HepG2 (cell line): Measurements from ENCODE around the gene RPL23. TPM values are rescaled to one million over a fixed set of nuclear protein-coding genes. Genes with fewer than 3 reads are reported as not detected.

ENCODE experiments used
- ARNT ChIP-seq: fragments of 450-650 bp; IDR thresholded peaks from 2 replicates; pipeline ENCODE4 v1.6.1; 2017
- ASH2L ChIP-seq: fragments of 300-600, 200-600 bp; sonication (generic); IDR thresholded peaks from 2 replicates; pipeline ENCODE4 v1.7.0; 2017; ENCODE audit warnings: low read depth, mild to moderate bottlenecking, moderate library complexity, mixed read lengths, low read length; ENCODE audit not compliant: insufficient read length
- FIP1L1 ChIP-seq: fragments of 200-400 bp; formaldehyde crosslinking; IDR thresholded peaks from 2 replicates; pipeline ENCODE4 v1.6.1; 2018; ENCODE audit warnings: low read depth, mild to moderate bottlenecking, low read length, moderate library complexity, borderline replicate concordance; ENCODE audit not compliant: insufficient read depth
- HDAC1 ChIP-seq: sonication (generic); formaldehyde crosslinking; IDR thresholded peaks from 2 replicates; pipeline ENCODE4 v1.5.1; 2020; ENCODE audit warnings: mild to moderate bottlenecking, missing genetic modification reagents
- IKZF1 ChIP-seq: fragments of 450-650 bp; IDR thresholded peaks from 2 replicates; pipeline ENCODE4 v1.7.1; 2016
- KAT7 ChIP-seq: IDR thresholded peaks from 2 replicates; pipeline ENCODE4 v1.6.1; 2018; ENCODE audit warnings: borderline replicate concordance, missing compliant biosample characterization
- NFKB2 ChIP-seq: sonication (generic); formaldehyde crosslinking; IDR thresholded peaks from 2 replicates; pipeline ENCODE4 v1.4.0; 2020; ENCODE audit warnings: missing genetic modification reagents, borderline replicate concordance
- NR2F6 ChIP-seq, 2 experiments: IDR thresholded peaks; 2 replicates each; pipeline ENCODE4 v1.6.1; 2016; ENCODE audit warnings: antibody characterized with exemption in 1 of 2, mild to moderate bottlenecking in 1 of 2
- PHF8 ChIP-seq: sonication (generic); formaldehyde crosslinking; IDR thresholded peaks from 2 replicates; pipeline ENCODE4 v1.5.0; 2020; ENCODE audit warnings: missing genetic modification reagents
- POLR2A ChIP-seq, 2 experiments: IDR thresholded peaks; 2 replicates each; pipeline ENCODE4 v1.6.1; 2011; ENCODE audit warnings: low read depth in 2 of 2, low read length in 2 of 2, mild to moderate bottlenecking in 1 of 2, moderate library complexity in 1 of 2; ENCODE audit not compliant: insufficient read depth in 1 of 2
- ZNF224 ChIP-seq: sonication (generic); formaldehyde crosslinking; IDR thresholded peaks from 2 replicates; pipeline ENCODE4 v1.5.0; 2020; ENCODE audit warnings: mild to moderate bottlenecking, missing genetic modification reagents
- ZNF317 ChIP-seq: sonication (generic); formaldehyde crosslinking; IDR thresholded peaks from 2 replicates; pipeline ENCODE4 v1.5.0; 2020; ENCODE audit warnings: mild to moderate bottlenecking, missing genetic modification reagents
- ZNF619 ChIP-seq: sonication (generic); formaldehyde crosslinking; IDR thresholded peaks from 2 replicates; pipeline ENCODE4 v1.4.0; 2020; ENCODE audit warnings: mild to moderate bottlenecking, missing genetic modification reagents
- ZNF709 ChIP-seq: sonication (generic); formaldehyde crosslinking; IDR thresholded peaks from 2 replicates; pipeline ENCODE4 v1.5.0; 2020; ENCODE audit warnings: mild to moderate bottlenecking, missing genetic modification reagents
- ZNF781 ChIP-seq: sonication (generic); formaldehyde crosslinking; IDR thresholded peaks from 2 replicates; pipeline ENCODE4 v1.5.1; 2020; ENCODE audit warnings: borderline replicate concordance, mild to moderate bottlenecking, missing genetic modification reagents; ENCODE audit errors: not compliant biosample characterization
- ZNF83 ChIP-seq: sonication (generic); formaldehyde crosslinking; IDR thresholded peaks from 2 replicates; pipeline ENCODE4 v1.4.0; 2020; ENCODE audit warnings: missing genetic modification reagents, mild to moderate bottlenecking, borderline replicate concordance
- polyA plus RNA-seq, 8 experiments: library from polyadenylated mRNA; depleted of rRNA in 3 of 8; stranded (reverse) in 7 of 8; unstranded in 1 of 8; fragments of >200 nt; fragmentation: Illumina TruSeq in 4 of 8; extraction: Trizol in 4 of 8; gene quantifications; 2 replicates each; pipeline versions ENCODE4 v1.2.1 to v1.2.3, GENCODE V29; 2011 to 2016; ENCODE audit warnings: low read depth in 4 of 8, missing spikeins in 1 of 8, mixed read lengths in 1 of 8; ENCODE audit not compliant: insufficient read depth in 1 of 8
- total RNA-seq, 5 experiments: library from RNA; depleted of rRNA; stranded (reverse); fragments of >200 nt; fragmentation: Illumina TruSeq; extraction: Trizol; gene quantifications; 2 replicates each; pipeline ENCODE4 v1.2.3, GENCODE V29; 2016; ENCODE audit warnings: low read depth in 1 of 5
- TF ChIP-seq, protein P1 (sequence below): sonication (generic); formaldehyde crosslinking; IDR thresholded peaks from 2 replicates; pipeline ENCODE4 v1.4.0; 2020; ENCODE audit warnings: mild to moderate bottlenecking, missing genetic modification reagents
- TF ChIP-seq, protein P2 (sequence below): sonication (generic); formaldehyde crosslinking; IDR thresholded peaks from 2 replicates; pipeline ENCODE4 v1.8.0; 2022; ENCODE audit warnings: mild to moderate bottlenecking, missing genetic modification reagents, moderate library complexity
- TF ChIP-seq, protein P3 (sequence below): sonication (generic); formaldehyde crosslinking; IDR thresholded peaks from 2 replicates; pipeline ENCODE4 v1.4.0; 2020; ENCODE audit warnings: mild to moderate bottlenecking, missing genetic modification reagents

RPL23 gene
- total and polyA plus RNA-seq, 2 of the 13 experiments (the other 11 are each of a cell fraction or from before 2014, with no cell fraction given) = 2,790 to 4,860 TPM

DNA sequence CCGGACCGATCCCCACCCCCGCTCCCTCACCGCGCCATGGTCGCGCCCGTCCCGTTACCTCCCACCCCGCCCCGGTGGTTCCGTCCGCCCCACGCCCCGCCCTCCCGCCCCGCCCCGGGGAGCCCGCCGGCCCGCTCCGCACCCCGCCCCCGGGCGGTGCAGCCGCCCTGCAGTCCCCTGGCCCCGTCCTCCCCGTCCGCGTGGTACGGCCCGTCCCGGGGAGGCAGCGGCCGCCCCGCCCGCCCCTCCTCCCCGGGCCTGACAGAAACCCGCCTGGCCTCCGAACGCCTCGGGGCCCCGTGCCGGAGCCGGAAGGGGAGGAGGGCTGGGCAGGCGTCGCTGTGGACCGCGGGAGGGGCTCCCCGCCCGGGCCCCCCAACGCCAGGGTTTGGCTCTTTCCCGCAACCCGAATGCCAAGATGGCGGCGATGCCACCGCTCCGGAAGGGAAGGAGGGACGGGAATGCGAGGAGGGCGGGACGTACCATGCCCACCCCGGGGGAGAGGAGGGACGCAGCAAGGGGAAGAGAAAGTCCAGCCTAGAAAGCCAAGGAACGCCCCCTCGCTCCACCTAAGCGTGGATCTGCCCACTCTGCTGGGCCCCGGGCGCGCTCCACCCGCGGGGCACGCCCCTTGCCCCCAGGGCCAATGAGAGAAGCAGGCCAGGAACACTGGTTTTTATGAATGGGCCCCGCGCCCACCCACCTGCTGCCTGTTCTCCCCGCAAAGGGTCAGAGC is 53.9 kb downstream of the RPL23 start, which contains the start of gene PIP4K2B (continued):
- TF ChIP-seq, protein P1, sequence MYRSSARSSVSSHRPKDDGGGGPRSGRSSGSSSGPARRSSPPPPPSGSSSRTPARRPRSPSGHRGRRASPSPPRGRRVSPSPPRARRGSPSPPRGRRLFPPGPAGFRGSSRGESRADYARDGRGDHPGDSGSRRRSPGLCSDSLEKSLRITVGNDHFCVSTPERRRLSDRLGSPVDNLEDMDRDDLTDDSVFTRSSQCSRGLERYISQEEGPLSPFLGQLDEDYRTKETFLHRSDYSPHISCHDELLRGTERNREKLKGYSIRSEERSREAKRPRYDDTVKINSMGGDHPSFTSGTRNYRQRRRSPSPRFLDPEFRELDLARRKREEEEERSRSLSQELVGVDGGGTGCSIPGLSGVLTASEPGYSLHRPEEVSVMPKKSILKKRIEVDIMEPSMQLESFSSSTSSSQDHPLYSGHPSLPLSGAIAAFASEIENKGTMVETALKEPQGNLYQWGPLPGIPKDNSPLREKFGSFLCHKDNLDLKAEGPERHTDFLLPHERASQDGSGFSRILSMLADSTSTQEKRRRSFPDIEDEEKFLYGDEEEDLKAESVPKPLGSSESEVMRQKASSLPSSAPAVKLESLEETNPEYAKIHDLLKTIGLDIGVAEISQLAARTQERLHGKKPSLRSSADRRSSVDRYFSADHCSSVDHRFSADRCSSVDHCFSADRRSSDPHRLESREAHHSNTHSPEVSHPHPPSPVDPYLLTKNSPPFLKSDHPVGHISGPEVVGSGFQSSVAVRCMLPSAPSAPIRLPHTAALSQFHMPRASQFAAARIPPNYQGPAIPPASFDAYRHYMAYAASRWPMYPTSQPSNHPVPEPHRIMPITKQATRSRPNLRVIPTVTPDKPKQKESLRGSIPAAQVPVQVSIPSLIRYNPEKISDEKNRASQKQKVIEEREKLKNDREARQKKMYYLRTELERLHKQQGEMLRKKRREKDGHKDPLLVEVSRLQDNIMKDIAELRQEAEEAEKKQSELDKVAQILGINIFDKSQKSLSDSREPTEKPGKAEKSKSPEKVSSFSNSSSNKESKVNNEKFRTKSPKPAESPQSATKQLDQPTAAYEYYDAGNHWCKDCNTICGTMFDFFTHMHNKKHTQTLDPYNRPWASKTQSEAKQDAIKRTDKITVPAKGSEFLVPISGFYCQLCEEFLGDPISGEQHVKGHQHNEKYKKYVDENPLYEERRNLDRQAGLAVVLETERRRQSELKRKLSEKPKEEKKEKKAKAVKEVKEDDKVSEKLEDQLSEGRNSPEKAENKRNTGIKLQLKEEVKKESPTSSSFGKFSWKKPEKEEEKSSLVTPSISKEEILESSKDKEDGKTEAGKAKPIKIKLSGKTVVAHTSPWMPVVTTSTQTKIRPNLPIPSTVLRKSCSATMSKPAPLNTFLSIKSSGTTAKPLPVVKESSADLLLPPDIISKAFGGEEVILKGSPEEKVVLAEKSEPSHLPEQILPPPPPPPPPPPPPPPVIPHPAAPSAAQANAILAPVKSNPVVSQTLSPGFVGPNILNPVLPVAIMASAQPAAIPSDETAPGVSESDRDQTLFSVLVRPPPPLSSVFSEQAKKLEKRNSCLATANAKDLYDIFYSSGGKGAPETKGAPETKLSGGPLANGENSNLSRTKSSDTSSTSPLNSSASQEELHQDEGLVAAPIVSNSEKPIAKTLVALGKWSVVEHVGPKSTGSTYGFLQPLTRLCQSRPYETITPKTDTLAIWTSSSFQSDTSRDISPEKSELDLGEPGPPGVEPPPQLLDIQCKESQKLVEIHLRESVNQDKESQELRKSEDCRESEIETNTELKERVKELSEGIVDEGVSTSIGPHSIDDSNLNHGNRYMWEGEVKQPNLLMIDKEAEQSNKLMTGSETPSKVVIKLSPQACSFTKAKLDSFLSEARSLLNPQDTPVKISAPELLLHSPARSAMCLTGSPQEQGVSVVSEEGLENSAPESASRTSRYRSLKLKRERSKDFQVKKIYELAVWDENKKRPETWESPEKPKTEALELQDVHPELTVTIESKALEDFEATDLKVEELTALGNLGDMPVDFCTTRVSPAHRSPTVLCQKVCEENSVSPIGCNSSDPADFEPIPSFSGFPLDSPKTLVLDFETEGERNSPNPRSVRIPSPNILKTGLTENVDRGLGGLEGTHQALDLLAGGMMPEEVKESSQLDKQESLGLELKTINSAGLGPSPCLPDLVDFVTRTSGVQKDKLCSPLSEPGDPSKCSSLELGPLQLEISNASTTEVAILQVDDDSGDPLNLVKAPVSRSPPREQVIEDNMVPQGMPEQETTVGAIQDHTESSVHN (CRISPR knock-in tag) = peak; percentile 39; the same call in 1 of the 2 replicates
- TF ChIP-seq ASH2L (peak; percentile 91), PHF8 (CRISPR knock-in tag) (peak; percentile 86), ZNF781 (CRISPR knock-in tag) (no peak), FIP1L1 (peak; percentile 39; the same call in 1 of the 2 replicates), ZNF224 (CRISPR knock-in tag) (no peak), KAT7 (peak; percentile 82; the same call in 1 of the 2 replicates), NFKB2 (no peak), ZNF317 (CRISPR knock-in tag) (peak; percentile 85), ZNF709 (CRISPR knock-in tag) (peak; percentile 45; the same call in 1 of the 2 replicates), POLR2A (IDR thresholded peaks at IDR 0.05; ENCODE audit: insufficient read depth in 1 of 2, low read depth in 2 of 2, low read length in 2 of 2) (peak in 1 of 2 experiments; percentile 79; a peak in 3 of 4 replicates), ZNF619 (CRISPR knock-in tag) (peak; percentile 79; the same call in 1 of the 2 replicates), IKZF1 (no peak), ARNT (no peak), ZNF83 (peak; percentile 52; the same call in 1 of the 2 replicates), HDAC1 (CRISPR knock-in tag) (peak; percentile 90; the same call in 1 of the 2 replicates), NR2F6 (IDR thresholded peaks at IDR 0.05) (no peak), NR2F6 (CRISPR knock-in tag; IDR thresholded peaks at IDR 0.05) (no peak)
- TF ChIP-seq, protein P2, sequence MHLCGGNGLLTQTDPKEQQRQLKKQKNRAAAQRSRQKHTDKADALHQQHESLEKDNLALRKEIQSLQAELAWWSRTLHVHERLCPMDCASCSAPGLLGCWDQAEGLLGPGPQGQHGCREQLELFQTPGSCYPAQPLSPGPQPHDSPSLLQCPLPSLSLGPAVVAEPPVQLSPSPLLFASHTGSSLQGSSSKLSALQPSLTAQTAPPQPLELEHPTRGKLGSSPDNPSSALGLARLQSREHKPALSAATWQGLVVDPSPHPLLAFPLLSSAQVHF = no peak; the same call in 1 of the 2 replicates
- TF ChIP-seq, protein P3, sequence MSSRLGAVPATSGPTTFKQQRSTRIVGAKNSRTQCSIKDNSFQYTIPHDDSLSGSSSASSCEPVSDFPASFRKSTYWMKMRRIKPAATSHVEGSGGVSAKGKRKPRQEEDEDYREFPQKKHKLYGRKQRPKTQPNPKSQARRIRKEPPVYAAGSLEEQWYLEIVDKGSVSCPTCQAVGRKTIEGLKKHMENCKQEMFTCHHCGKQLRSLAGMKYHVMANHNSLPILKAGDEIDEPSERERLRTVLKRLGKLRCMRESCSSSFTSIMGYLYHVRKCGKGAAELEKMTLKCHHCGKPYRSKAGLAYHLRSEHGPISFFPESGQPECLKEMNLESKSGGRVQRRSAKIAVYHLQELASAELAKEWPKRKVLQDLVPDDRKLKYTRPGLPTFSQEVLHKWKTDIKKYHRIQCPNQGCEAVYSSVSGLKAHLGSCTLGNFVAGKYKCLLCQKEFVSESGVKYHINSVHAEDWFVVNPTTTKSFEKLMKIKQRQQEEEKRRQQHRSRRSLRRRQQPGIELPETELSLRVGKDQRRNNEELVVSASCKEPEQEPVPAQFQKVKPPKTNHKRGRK = no peak
